RPMI8226 (cell line): ENCODE results near the gene ARHGAP6.
A peak's percentile ranks its signal among the peaks of the same experiment; 100 is the strongest.
"Not testable (repeated sequence)": the region's sequence is repeated elsewhere in the genome, so short reads cannot be mapped to it uniquely, and the experiment has no call there.

Source experiments
- DNase-seq: peaks from one replicate; pipeline ENCODE4 v3.0.0-alpha.2; 2015

Gene ARHGAP6

DNA sequence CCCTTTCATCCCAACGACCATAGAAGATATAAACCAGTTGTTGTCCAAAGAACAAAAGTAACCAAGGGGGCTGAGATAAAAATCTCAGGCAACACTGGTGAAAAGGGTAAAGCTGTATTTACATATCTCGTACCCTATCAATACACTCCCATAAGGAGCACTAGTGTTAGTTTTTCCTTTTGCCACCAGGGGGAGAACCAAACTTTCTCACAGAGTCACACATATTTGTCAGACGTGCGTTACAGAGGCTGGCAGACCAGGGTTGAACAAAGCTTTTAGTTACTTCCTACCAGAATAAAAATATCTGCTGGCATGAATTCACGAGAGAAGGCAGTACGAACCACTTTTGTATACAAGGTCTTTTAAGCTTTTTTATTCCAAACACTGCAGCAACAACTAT lies 284.3 kb downstream of the ARHGAP6 start:
- peak; percentile 46 for DNase-seq

GRCh38 chrX:11380187-11380844 lies 285.4 kb downstream of the ARHGAP6 start:
- no peak for DNase-seq

- no peak for DNase-seq
These were observed 289.6 kb downstream of the ARHGAP6 start for GRCh38 chrX:11376163-11376562.

- DNase-seq = no peak
These were observed 290.1 kb downstream of the ARHGAP6 start for GRCh38 chrX:11375614-11376119.

GRCh38 chrX:11374570-11374969 lies 291.1 kb downstream of the ARHGAP6 start:
- DNase-seq = no peak

DNA sequence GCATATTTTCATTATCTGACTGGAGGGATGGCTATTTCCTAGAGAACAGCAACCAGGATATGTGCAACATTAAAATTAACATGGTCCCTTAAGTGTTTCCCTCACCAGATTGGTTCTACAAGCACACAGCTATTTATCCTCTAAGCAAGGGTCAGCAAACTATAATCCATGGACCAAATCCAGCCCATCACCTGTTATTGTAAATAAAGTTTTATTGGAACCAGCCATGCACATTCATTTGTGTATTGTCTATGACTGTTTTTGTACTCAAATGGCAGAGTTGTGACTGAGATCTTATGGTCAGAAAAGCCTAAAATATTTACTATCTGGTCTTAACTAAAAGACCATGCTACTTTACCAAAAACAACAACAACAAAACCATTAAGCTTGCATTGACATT lies 294.6 kb downstream of the ARHGAP6 start:
- DNase-seq = no peak

GRCh38 chrX:11367609-11368430 lies 297.9 kb downstream of the ARHGAP6 start:
- DNase-seq = no peak

- no peak for DNase-seq
These were observed 298.6 kb downstream of the ARHGAP6 start for GRCh38 chrX:11366998-11367595.

DNA sequence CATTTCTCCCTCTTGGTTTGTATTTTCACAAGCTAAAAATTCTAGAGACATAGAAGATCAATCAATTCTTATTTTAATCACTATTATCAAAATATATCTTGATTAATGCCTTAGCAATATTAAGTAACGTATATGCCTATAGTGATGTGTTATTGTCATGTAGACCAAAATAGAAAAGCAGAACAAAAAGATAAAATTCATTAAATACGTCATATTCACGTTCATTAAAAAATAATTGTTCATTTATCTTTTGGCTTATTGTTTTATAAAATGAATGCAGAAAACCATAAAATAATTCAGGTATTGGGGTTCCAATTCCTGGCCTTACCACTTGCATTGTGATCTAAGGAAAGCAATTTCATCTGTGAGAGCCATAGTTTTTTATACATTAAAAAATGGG lies 300.3 kb downstream of the ARHGAP6 start:
- no peak for DNase-seq

GRCh38 chrX:11364835-11365234 lies 300.9 kb downstream of the ARHGAP6 start:
- no peak for DNase-seq

DNA sequence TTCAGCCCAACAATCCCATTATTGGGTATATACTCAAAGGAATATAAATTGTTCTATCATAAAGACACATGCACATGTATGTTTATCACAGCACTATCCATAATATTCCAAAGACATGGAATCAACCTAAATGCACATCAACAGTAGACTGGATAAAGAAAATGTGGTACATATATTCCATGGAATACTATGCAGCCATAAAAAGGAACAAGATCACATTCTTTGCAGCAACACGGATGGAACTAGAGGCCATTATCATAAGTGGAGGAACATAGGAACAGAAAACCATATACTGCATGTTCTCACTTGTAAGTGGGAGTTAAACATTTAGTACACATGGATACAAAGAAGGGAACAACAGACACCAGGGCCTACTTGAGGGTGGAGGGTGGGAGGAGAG lies 301.9 kb downstream of the ARHGAP6 start:
- not testable (repeated sequence) for DNase-seq

GRCh38 chrX:11363069-11363594 lies 302.6 kb downstream of the ARHGAP6 start:
- DNase-seq = peak; percentile 92

DNA sequence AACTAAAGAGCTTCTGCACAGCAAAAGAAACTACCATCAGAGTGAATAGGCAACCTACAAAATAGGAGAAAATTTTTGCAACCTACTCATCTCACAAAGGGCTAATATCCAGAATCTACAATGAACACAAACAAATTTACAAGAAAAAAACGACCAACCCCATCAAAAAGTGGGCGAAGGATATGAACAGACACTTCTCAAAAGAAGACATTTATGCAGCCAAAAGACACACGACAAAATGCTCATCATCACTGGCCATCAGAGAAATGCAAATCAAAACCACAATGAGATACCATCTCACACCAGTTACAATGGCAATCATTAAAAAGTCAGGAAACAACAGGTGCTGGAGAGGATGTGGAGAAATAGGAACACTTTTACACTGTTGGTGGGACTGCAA lies 304.1 kb downstream of the ARHGAP6 start:
- not testable (repeated sequence) for DNase-seq

GRCh38 chrX:11355944-11356343 lies 309.8 kb downstream of the ARHGAP6 start:
- peak; percentile 8 for DNase-seq

DNA sequence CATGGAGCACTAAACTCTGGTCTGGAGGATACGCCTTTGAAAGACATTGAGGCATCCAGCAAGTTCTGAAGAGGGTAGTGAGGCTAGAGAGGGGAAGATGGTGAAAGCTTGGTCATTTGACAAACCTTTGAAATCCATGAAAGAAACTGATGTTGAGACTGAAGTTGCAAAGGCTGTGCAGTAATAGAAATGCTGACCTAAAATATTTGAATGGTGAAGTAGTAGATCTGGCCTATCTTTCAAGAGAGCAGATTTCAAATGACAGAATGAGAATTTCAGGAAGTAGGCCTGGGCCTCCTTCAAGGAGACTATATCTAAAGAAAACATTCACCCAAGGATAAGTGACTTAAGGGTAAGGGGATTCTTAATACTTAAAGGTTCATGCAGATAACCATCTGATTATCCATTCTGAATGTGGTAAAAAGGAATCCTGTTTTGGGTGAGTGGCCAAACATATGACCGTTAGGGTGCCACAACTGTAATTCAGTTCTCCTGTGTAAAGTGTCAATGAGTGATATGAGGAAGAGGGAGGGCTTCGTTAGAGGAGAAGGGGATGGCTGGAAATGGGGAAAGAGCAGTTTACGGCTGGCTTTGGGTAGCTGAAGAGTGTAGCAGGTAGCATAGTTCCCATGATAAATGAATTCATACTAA lies 310.3 kb downstream of the ARHGAP6 start:
- no peak for DNase-seq

DNA sequence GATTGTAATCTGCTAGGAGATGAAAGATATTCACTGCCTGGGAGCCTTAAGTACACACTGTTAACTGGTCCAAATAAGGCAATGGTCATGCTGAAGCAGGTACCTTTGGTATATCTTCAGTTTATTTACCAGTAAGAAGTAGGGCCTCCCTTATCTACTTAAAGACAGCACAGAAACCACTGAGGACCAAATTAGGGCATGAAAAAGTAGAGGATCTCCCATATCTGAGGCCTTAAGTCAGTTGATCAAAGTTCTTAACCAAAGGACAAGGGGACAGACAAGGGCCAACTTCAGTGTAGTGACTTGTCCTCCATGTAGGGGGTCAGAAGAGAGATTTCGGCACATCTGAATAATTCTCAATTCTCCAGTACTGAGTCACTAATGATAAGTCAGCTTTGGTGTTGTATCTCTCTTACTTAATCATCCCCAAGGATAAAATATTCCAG lies 313.4 kb downstream of the ARHGAP6 start:
- no peak for DNase-seq

GRCh38 chrX:11351375-11352295 lies 314.1 kb downstream of the ARHGAP6 start:
- DNase-seq = peak; percentile 7

GRCh38 chrX:11349661-11350337 lies 315.9 kb downstream of the ARHGAP6 start:
- peak; percentile 36 for DNase-seq

DNA sequence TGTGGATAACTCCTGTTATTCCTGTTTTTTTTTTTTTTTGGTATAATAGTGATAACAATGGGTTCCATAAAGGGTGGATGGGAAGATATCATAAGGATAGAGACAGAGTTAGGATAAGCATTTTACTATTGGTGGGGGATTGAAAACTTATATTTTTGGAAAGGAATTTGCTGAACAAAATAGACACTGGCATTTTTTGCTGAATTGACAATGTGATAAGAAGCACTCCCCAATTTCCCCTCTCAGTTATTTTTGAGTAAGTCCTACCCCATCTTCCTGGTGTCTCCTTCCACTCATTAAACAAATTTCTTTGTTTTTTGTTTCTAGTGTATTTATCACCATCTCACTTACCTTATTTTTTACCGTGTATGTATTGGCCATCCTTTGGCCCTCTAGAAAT lies 316.7 kb downstream of the ARHGAP6 start:
- DNase-seq = no peak

DNA sequence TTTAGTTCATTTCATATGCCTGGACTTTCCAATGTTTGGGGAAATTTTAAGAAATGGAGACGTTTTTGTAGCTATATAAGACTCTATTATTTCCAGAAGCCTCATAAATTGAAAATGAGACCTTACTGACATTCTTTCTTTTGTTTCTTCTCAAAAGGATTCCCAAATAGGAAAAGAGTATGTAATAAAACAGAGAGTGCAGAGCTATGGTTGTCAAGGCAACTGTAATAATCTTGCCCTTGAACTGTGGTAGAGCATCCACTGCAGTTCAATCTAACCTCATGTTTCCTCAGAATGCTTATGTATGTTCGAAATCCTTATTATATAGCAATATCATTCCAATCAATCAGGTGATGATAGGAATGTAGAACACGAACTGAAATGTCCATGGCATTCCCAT lies 318.4 kb downstream of the ARHGAP6 start:
- DNase-seq = no peak

DNA sequence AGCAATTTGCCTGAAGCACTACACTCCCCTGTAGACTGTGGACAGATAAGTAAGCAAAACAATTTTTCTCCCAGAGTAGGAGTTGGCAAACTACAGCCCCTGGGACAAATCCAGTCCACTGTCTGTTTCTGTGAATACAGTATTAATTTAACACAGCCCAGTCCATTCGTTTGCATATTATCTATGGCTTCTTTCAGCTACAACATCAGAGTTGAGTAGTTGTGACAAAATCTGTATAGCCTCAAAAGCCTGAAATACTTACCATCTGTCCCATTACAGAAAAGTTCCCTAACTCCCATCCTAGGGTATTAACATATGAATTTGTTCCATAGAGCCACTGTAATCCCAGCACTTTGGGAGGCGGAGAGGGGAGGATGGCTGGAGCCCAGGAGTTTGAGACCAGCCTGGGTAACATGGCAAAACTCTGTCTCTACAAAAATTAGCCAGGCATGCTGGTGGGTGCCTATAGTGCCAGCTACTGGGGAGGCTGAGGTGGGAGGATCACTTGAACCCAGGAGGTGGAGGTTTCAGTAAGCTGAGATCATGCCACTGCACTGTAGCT lies 319.5 kb downstream of the ARHGAP6 start:
- no peak for DNase-seq
